ENCODE results near the gene CAMKK2. TPM values are rescaled to one million over a fixed set of nuclear protein-coding genes. Genes with fewer than 3 reads are reported as not detected.

The CAMKK2 gene
- total and polyA plus RNA-seq, 2 of the 4 experiments (the other 2 are of a cell fraction), result 15.2 to 24.7 TPM

DNA sequence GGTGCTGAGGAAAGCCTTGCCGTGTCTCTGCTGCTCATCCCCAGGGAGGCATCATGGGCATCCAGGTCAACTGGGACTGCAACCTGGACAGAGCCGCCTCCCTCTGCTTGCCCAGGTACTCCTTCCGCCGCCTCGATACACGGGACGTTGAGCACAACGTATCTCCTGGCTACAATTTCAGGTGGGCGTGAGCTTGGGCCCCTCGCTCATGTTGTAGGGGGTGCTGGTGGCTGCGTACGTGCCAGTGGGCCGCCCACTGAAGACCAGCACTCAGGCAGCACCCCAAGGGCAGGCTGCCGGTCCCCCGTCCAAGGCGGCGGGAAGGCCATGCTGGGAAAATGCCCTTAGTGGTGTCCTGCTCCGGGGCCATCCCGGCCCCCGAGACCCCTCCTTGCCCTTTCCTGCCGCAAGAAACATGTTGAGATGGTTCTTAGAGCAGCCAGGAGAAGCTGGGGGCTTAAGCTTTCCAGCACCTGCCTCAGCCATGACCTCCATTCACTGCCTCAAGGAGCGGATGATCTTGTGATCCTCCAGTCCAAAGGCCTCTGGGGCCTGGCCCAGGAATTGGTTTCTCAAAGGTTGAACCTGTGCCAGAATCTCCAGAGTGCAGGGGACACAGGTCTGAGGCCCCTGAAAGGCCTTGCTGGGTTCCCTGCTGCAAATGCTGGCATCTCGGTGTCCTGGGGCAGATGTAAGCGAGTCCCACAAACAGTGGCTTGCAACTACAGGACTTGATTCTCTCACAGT, 67.4 kb downstream of the CAMKK2 start:
- no TSS peak for BruUV-seq (replicated peaks)
- 0 out of 2 replicates have a peak overlapping the region, but pooled peaks have one; percentile 33 for H2AK5ac ChIP-seq (ENCODE audit: low read depth, low read length)
- H4K5ac ChIP-seq (ENCODE audit: low read depth, low read length), result no peak overlapping the region
- dilution Hi-C loops (cut with HindIII; ENCODE audit: low sequenced_read_pairs, unreplicated experiment), result no loop called here
- no peaks in the 10 kb centered on the region for H3K9me3 ChIP-seq (ENCODE audit: control insufficient read depth, insufficient read depth, low read length)
- CTCF ChIA-PET, result interaction anchor here (2.1 kb wide), 1 partner anchor 12 kb away, joined by 6 read pairs; no protein-coding TSS in a partner anchor
- no peak overlapping the region for H3K18ac ChIP-seq (ENCODE audit: low read depth, low read length)
- no peak overlapping the region for H2BK15ac ChIP-seq (ENCODE audit: low read depth, low read length)
- no peak overlapping the region for H2BK5ac ChIP-seq (ENCODE audit: low read depth, low read length, poor library complexity, severe bottlenecking)
- H3K4ac ChIP-seq (ENCODE audit: low read depth, low read length), result 0 out of 2 replicates have a peak overlapping the region, but pooled peaks have one; percentile 40
- H3K27ac ChIP-seq (ENCODE audit: insufficient read depth, low read length), result no peak overlapping the region
- DNase-seq, result no peak
- POLR2A ChIA-PET (ENCODE audit: unreplicated experiment), result interaction anchor here (0.5 kb wide), 1 partner anchor 277 kb away, joined by 3 read pairs; no protein-coding TSS in a partner anchor
- no peak overlapping the region for H3K56ac ChIP-seq (ENCODE audit: extremely low read depth, insufficient read depth, low read length)
- no peak overlapping the region for H3K23ac ChIP-seq (ENCODE audit: low read depth, low read length)
- H2AK9ac ChIP-seq (replicated peaks; ENCODE audit: low read depth, low read length, poor library complexity), result peak overlapping the region; percentile 3
- H3K14ac ChIP-seq (replicated peaks; ENCODE audit: low read depth, low read length), result 0 out of 2 replicates have a peak overlapping the region, but pooled peaks have one; percentile 28
- no peaks in the 10 kb centered on the region for H3K9me1 ChIP-seq (ENCODE audit: insufficient read depth, low read length)
- H4K91ac ChIP-seq (ENCODE audit: insufficient read depth, low read depth, low read length), result no peak overlapping the region
- TF ChIP-seq MAFK (IDR thresholded peaks at IDR 0.05; ENCODE audit: low read depth, low read length), result no peak
- TF ChIP-seq CEBPB (IDR thresholded peaks at IDR 0.05; ENCODE audit: low read depth, low read length), result no peak
- no peak for TF ChIP-seq RFX5 (IDR thresholded peaks at IDR 0.05; ENCODE audit: low read depth, low read length)
- TF ChIP-seq NFE2L2 (IDR thresholded peaks at IDR 0.05; ENCODE audit: low read depth, low read length), result no peak
- no peak for TF ChIP-seq MAZ (IDR thresholded peaks at IDR 0.05; ENCODE audit: borderline replicate concordance, low read depth, low read length)
- H4K8ac ChIP-seq (ENCODE audit: low read depth in 2 of 2, low read length in 2 of 2), result 0 out of 4 replicates have a peak overlapping the region, but pooled peaks of 1 of the 2 experiments have one; percentile 24
- H3K9ac ChIP-seq (ENCODE audit: low read depth, low read length), result no peak overlapping the region
- H2AFZ ChIP-seq (replicated peaks; ENCODE audit: low read length, poor library complexity), result no peak overlapping the region
- H3K4me1 ChIP-seq (ENCODE audit: control insufficient read depth, insufficient read depth, low read length), result no peaks in the 10 kb centered on the region
- WGBS, 2 experiments (ENCODE audit: extremely low coverage in 2 of 2, insufficient read length in 1 of 2), result 94% methylated on average over 10 of the region's 24 CpGs; no CpG with 5 or more reads in 1 of the 2 experiments
- no peak overlapping the region for H3K4me2 ChIP-seq (ENCODE audit: low read depth, low read length)
- no peaks in the 10 kb centered on the region for H3K79me1 ChIP-seq (ENCODE audit: low read depth in 1 of 2, low read length in 2 of 2)
- H3K36me3 ChIP-seq (ENCODE audit: control insufficient read depth, insufficient read depth, low read length), result peaks cover 4% of the 10 kb centered on the region; the same call in 1 of the 2 replicates
- no peak overlapping the region for H2BK120ac ChIP-seq (ENCODE audit: low read depth, low read length)
- no peak for ATAC-seq (ENCODE audit: low read depth)
- intact Hi-C loops (cut with micrococcal nuclease), result no loop called here
- H2BK20ac ChIP-seq (ENCODE audit: low read depth, low read length), result no peak overlapping the region
- no peaks in the 10 kb centered on the region for H3K27me3 ChIP-seq (ENCODE audit: control insufficient read depth, insufficient read depth, low read length)
- in situ Hi-C loops (cut with MboI; ENCODE audit: low sequenced_read_pairs), result no loop called here
- no peak overlapping the region for H3K4me3 ChIP-seq (ENCODE audit: insufficient read depth, low read depth, low read length)
- no peaks in the 10 kb centered on the region for H4K20me1 ChIP-seq (ENCODE audit: insufficient read depth, low read length)
